Epithelial cell of proximal tubule (primary cell): Measurements from ENCODE around the gene HNRNPF. TPM values are rescaled to one million over a fixed set of nuclear protein-coding genes. Genes with fewer than 3 reads are reported as not detected.
A peak's percentile ranks its signal among the peaks of the same experiment; 100 is the strongest.
"Not testable (repeated sequence)": the region's sequence is repeated elsewhere in the genome, so short reads cannot be mapped to it uniquely, and the experiment has no call there.

Experiments
- DNase-seq: peaks from one replicate; pipeline ENCODE4 v3.0.0-alpha.2; 2011; ENCODE audit warnings: low read depth
- H3K4me3 ChIP-seq: 2 replicates; pipeline ENCODE4 v1.5.1; 2011; ENCODE audit warnings: low read depth, mild to moderate bottlenecking, low read length
- CTCF ChIP-seq: conservative IDR thresholded peaks from 2 replicates; pipeline ENCODE4 v1.5.1; 2012; ENCODE audit warnings: low read depth, mild to moderate bottlenecking, low read length
- total RNA-seq: library from RNA; depleted of rRNA; stranded (reverse); fragments of >200 nt; gene quantifications from 2 replicates; pipeline ENCODE4 v1.2.3, GENCODE V29; 2015

The HNRNPF gene
- total RNA-seq, 1 donor from 2014 or later, result 207 TPM

GRCh38 chr10:43427166-43427825 is 18.3 kb upstream of the HNRNPF start:
- TF ChIP-seq CTCF, result no peak
- no peak for DNase-seq
- no peak overlapping the region for H3K4me3 ChIP-seq

GRCh38 chr10:43426476-43426875 is 17.5 kb upstream of the HNRNPF start:
- H3K4me3 ChIP-seq, DNase-seq: not testable (repeated sequence)

GRCh38 chr10:43424416-43424815 is 15.4 kb upstream of the HNRNPF start:
- TF ChIP-seq CTCF, result no peak
- no peak overlapping the region for H3K4me3 ChIP-seq
- no peak for DNase-seq

- DNase-seq, H3K4me3 ChIP-seq: not testable (repeated sequence)
These were observed 13.0 kb upstream of the HNRNPF start for GRCh38 chr10:43421944-43422343.

- TF ChIP-seq CTCF, result no peak
- H3K4me3 ChIP-seq, result no peak overlapping the region
These were observed 12.5 kb upstream of the HNRNPF start for GRCh38 chr10:43421519-43421918.

GRCh38 chr10:43421201-43421507 is 12.2 kb upstream of the HNRNPF start:
- no peak for DNase-seq
- TF ChIP-seq CTCF, result no peak
- peak overlapping the region; percentile 58 for H3K4me3 ChIP-seq

More at GRCh38 chr10:43421519-43421918, 12.5 kb upstream of the HNRNPF start:
- no peak for DNase-seq

GRCh38 chr10:43420369-43421200 is 11.6 kb upstream of the HNRNPF start:
- H3K4me3 ChIP-seq, result peak overlapping the region; percentile 58

More at GRCh38 chr10:43420369-43421200, 11.6 kb upstream of the HNRNPF start:
- peak; percentile 22 for TF ChIP-seq CTCF
- no peak for DNase-seq
